Adrenal gland (tissue), 5 donors: ENCODE results near the gene MIGA2.

ENCODE experiments used
- POLR2A ChIP-seq, 2 donors: fragments of 450-650 bp; IDR thresholded peaks; one replicate each; pipeline ENCODE4 v1.6.1; 2017; ENCODE audit warnings: antibody characterized with exemption in 2 of 2, mild to moderate bottlenecking in 2 of 2, moderate library complexity in 1 of 2
- TF ChIP-seq, protein P1 (sequence below), 6 experiments: fragments of 450-650 bp in 4 of 6; fragments of 200-600 bp in 2 of 6; sonication (generic) in 1 of 6; IDR thresholded peaks; 1 replicate in 5 of 6; 2 replicates in 1 of 6; pipeline versions ENCODE4 v1.5.1 to v1.8.0; 2016 to 2021; ENCODE audit warnings: antibody characterized with exemption in 6 of 6, mild to moderate bottlenecking in 2 of 6, moderate library complexity in 1 of 6
- donor health status: DM: no; HTN: no; CAD: no.

DNA sequence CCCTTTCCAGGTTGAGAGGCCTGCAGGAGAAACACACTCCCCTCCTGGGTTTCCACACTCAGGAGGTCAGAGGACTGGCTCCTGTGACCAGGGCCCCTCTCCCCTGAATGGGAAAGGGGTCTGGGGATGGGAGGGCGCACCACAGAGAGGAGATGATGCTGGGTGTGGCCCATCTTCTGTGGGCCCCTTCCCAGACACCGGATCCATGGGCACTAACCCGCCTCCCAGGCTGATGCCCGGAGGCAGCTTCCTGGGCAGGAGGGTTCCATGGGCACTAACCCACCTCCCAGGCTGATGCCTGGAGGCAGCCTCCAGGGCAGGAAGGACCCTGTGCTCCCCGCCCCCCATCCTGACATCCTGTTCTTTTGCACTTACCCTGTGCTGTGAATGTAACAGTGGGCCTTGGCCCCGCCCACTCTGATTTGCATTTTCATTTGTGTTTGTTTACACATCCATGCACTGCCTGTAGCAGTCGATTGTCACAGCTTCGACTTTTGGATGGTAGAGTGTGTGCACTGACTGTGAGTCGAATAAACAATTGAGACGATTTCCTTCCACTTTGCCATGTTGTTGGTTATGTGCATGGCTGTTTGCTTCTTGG lies 35.2 kb downstream of the MIGA2 start:
- TF ChIP-seq, protein P1, sequence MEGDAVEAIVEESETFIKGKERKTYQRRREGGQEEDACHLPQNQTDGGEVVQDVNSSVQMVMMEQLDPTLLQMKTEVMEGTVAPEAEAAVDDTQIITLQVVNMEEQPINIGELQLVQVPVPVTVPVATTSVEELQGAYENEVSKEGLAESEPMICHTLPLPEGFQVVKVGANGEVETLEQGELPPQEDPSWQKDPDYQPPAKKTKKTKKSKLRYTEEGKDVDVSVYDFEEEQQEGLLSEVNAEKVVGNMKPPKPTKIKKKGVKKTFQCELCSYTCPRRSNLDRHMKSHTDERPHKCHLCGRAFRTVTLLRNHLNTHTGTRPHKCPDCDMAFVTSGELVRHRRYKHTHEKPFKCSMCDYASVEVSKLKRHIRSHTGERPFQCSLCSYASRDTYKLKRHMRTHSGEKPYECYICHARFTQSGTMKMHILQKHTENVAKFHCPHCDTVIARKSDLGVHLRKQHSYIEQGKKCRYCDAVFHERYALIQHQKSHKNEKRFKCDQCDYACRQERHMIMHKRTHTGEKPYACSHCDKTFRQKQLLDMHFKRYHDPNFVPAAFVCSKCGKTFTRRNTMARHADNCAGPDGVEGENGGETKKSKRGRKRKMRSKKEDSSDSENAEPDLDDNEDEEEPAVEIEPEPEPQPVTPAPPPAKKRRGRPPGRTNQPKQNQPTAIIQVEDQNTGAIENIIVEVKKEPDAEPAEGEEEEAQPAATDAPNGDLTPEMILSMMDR (IDR thresholded peaks at IDR 0.05) = no peak
- TF ChIP-seq POLR2A (IDR thresholded peaks at IDR 0.05) = no peak
